HepG2 (cell line): ENCODE data around the gene MAP3K8. TPM values are rescaled to one million over a fixed set of nuclear protein-coding genes. Genes with fewer than 3 reads are reported as not detected.

Experiments
- ATAC-seq: fragments of 200-7000 bp; cut with Tn5 transposase; 3 replicates; pipeline ENCODE4 v1.9.1; 2020; ENCODE audit warnings: mild to moderate bottlenecking, moderate library complexity
- BruUV-seq: library from RNA; stranded (reverse); fragments of 400-500 nt; replicated peaks from 2 replicates; lab custom pipeline; 2021; lab: Mats Ljungman, UMichigan
- CTCF ChIA-PET: fragments of 300-600 bp; formaldehyde crosslinking; extraction: SDS; loops from one replicate; lab custom pipeline; 2021; ENCODE audit warnings: low total read pairs, inconsistent platforms, low intra/inter-chr PET ratio; lab: Yijun Ruan, JAX
- POLR2A ChIA-PET: fragments of 350-600 bp; sonication (Branson Sonifier 250); formaldehyde crosslinking; loops from one replicate; lab custom pipeline; 2020; ENCODE audit warnings: antibody characterized with exemption, inconsistent platforms; lab: Yijun Ruan, JAX
- DNase-seq: peaks from one replicate; pipeline ENCODE4 v3.0.0-alpha.2; 2015; ENCODE audit warnings: low spot score
- FAIRE-seq: peaks from 3 replicates; lab custom pipeline; 2011; peaks lifted over from hg19 to GRCh38; lab: Jason Lieb, UNC
- H2AFZ ChIP-seq: one replicate; pipeline ENCODE4 v1.6.1; 2011; ENCODE audit warnings: low read length, inconsistent platforms
- H3K27ac ChIP-seq: fragments of 300-600 bp; 3 replicates; pipeline ENCODE4 v1.8.0; 2011; ENCODE audit warnings: mixed run types, mild to moderate bottlenecking, mixed read lengths, low read length, inconsistent platforms; ENCODE audit not compliant: insufficient read depth; ENCODE audit errors: extremely low read length
- H3K27me3 ChIP-seq, 2 experiments: fragments of 200-600 bp in 1 of 2; 2 replicates in 1 of 2; 3 replicates in 1 of 2; pipeline versions ENCODE4 v1.6.0 to v1.8.0; 2011; ENCODE audit warnings: low read length in 2 of 2, mild to moderate bottlenecking in 2 of 2, moderate library complexity in 2 of 2, inconsistent platforms in 1 of 2; ENCODE audit not compliant: insufficient read depth in 2 of 2, control insufficient read depth in 1 of 2
- H3K36me3 ChIP-seq, 2 experiments: fragments of 200-600 bp in 1 of 2; replicated peaks in 1 of 2; 2 replicates in 1 of 2; 3 replicates in 1 of 2; pipeline versions ENCODE4 v1.5.1 to v1.8.0; 2011; ENCODE audit warnings: low read length in 2 of 2, inconsistent platforms in 1 of 2; ENCODE audit not compliant: insufficient read depth in 2 of 2, control insufficient read depth in 1 of 2
- H3K4me1 ChIP-seq: 2 replicates; pipeline ENCODE4 v1.5.1; 2012; ENCODE audit warnings: low read length, inconsistent platforms; ENCODE audit not compliant: insufficient read depth
- H3K4me2 ChIP-seq: 2 replicates; pipeline ENCODE4 v1.6.0; 2011; ENCODE audit warnings: low read depth, low read length, inconsistent platforms
- H3K4me3 ChIP-seq, 3 experiments: fragments of 200-600 bp in 1 of 3; sonication (generic), shearing (Covaris generic) in 1 of 3; replicated peaks in 1 of 3; 2 replicates each; pipeline ENCODE4 v1.5.1; 2011 to 2016; ENCODE audit warnings: low read length in 3 of 3, inconsistent platforms in 2 of 3, low read depth in 2 of 3, mild to moderate bottlenecking in 2 of 3, control low read depth in 1 of 3, mixed read lengths in 1 of 3; ENCODE audit not compliant: insufficient read depth in 1 of 3
- H3K79me2 ChIP-seq: one replicate; pipeline ENCODE4 v1.6.1; 2011; ENCODE audit warnings: low read length, inconsistent platforms; ENCODE audit not compliant: insufficient read depth
- H3K9ac ChIP-seq: 2 replicates; pipeline ENCODE4 v1.6.0; 2011; ENCODE audit warnings: mild to moderate bottlenecking, low read depth, low read length, inconsistent platforms; ENCODE audit not compliant: insufficient read depth
- H3K9me3 ChIP-seq: 2 replicates; pipeline ENCODE4 v1.5.1; 2012; ENCODE audit warnings: mild to moderate bottlenecking, low read length
- H4K20me1 ChIP-seq: 2 replicates; pipeline ENCODE4 v1.6.0; 2011; ENCODE audit warnings: inconsistent platforms, mild to moderate bottlenecking, low read length, moderate library complexity; ENCODE audit not compliant: insufficient read depth
- CENPX ChIP-seq: sonication (generic); formaldehyde crosslinking; IDR thresholded peaks from 2 replicates; pipeline ENCODE4 v1.9.0; 2021; ENCODE audit warnings: mild to moderate bottlenecking, missing genetic modification reagents, moderate library complexity
- HDAC1 ChIP-seq: sonication (generic); formaldehyde crosslinking; IDR thresholded peaks from 2 replicates; pipeline ENCODE4 v1.5.1; 2020; ENCODE audit warnings: mild to moderate bottlenecking, missing genetic modification reagents
- HNRNPLL ChIP-seq: fragments of 200-400 bp; formaldehyde crosslinking; IDR thresholded peaks from 2 replicates; pipeline ENCODE4 v1.6.1; 2017; ENCODE audit warnings: mild to moderate bottlenecking, low read depth, low read length; ENCODE audit not compliant: poor library complexity, severe bottlenecking
- IKZF4 ChIP-seq: sonication (generic); formaldehyde crosslinking; IDR thresholded peaks from 2 replicates; pipeline ENCODE4 v1.5.1; 2020; ENCODE audit warnings: borderline replicate concordance, mild to moderate bottlenecking, low read depth, missing genetic modification reagents; ENCODE audit errors: not compliant biosample characterization
- LCORL ChIP-seq, 2 experiments: fragments of 450-650 bp in 1 of 2; sonication (generic) in 1 of 2; formaldehyde crosslinking in 1 of 2; IDR thresholded peaks; 2 replicates each; pipeline versions ENCODE4 v1.5.0 to v1.6.1; 2017 to 2020; ENCODE audit warnings: antibody characterized with exemption in 1 of 2, missing genetic modification reagents in 1 of 2
- ONECUT2 ChIP-seq: sonication (generic); formaldehyde crosslinking; IDR thresholded peaks from 2 replicates; pipeline ENCODE4 v1.4.0; 2020; ENCODE audit warnings: missing genetic modification reagents
- PRDM15 ChIP-seq: sonication (generic); formaldehyde crosslinking; IDR thresholded peaks from 2 replicates; pipeline ENCODE4 v1.4.0; 2020; ENCODE audit warnings: missing genetic modification reagents
- PTBP1 ChIP-seq: fragments of 200-400 bp; formaldehyde crosslinking; IDR thresholded peaks from 2 replicates; pipeline ENCODE4 v1.6.1; 2018; ENCODE audit warnings: low read length, low read depth; ENCODE audit not compliant: poor library complexity, severe bottlenecking
- SALL1 ChIP-seq: sonication (generic); formaldehyde crosslinking; IDR thresholded peaks from 2 replicates; pipeline ENCODE4 v1.8.0; 2022; ENCODE audit warnings: mild to moderate bottlenecking, missing genetic modification reagents
- ZBTB7B ChIP-seq: sonication (generic); formaldehyde crosslinking; IDR thresholded peaks from 2 replicates; pipeline ENCODE4 v1.4.0; 2020; ENCODE audit warnings: missing genetic modification reagents
- ZNF124 ChIP-seq: sonication (generic); formaldehyde crosslinking; IDR thresholded peaks from 2 replicates; pipeline ENCODE4 v1.4.0; 2020; ENCODE audit warnings: missing genetic modification reagents
- ZNF383 ChIP-seq: sonication (generic); formaldehyde crosslinking; IDR thresholded peaks from 2 replicates; pipeline ENCODE4 v1.4.0; 2020; ENCODE audit warnings: missing genetic modification reagents, mild to moderate bottlenecking, borderline replicate concordance
- ZNF557 ChIP-seq: sonication (generic); formaldehyde crosslinking; IDR thresholded peaks from 2 replicates; pipeline ENCODE4 v1.4.0; 2020; ENCODE audit warnings: missing genetic modification reagents
- ZNF720 ChIP-seq: sonication (generic); formaldehyde crosslinking; IDR thresholded peaks from 2 replicates; pipeline ENCODE4 v1.4.0; 2020; ENCODE audit warnings: missing genetic modification reagents
- ZSCAN25 ChIP-seq: sonication (generic); formaldehyde crosslinking; IDR thresholded peaks from 2 replicates; pipeline ENCODE4 v1.8.0; 2022; ENCODE audit warnings: mild to moderate bottlenecking, missing genetic modification reagents
- WGBS: methylation state at CpG from one replicate; pipeline ENCODE4 v1.1.6; 2017; ENCODE audit warnings: low lambda C conversion rate; 5-methylcytosine and 5-hydroxymethylcytosine counted together
- in situ Hi-C: cut with HindIII; loops from 2 replicates; pipeline ENCODE4 v1.10.0; 2017; ENCODE audit warnings: low pct_unique_long_range_greater_than_20kb; ENCODE audit not compliant: extremely low pct_ligation_motif_present
- intact Hi-C: fragments of 100-400 bp; cut with micrococcal nuclease; formaldehyde crosslinking; loops from one replicate; pipeline ENCODE4 v1.10.0; 2022; ENCODE audit not compliant: unreplicated experiment
- polyA plus RNA-seq, 8 experiments: library from polyadenylated mRNA; depleted of rRNA in 3 of 8; stranded (reverse) in 7 of 8; unstranded in 1 of 8; fragments of >200 nt; fragmentation: Illumina TruSeq in 4 of 8; extraction: Trizol in 4 of 8; gene quantifications; 2 replicates each; pipeline versions ENCODE4 v1.2.1 to v1.2.3, GENCODE V29; 2011 to 2016; ENCODE audit warnings: low read depth in 4 of 8, missing spikeins in 1 of 8, mixed read lengths in 1 of 8; ENCODE audit not compliant: insufficient read depth in 1 of 8
- total RNA-seq, 5 experiments: library from RNA; depleted of rRNA; stranded (reverse); fragments of >200 nt; fragmentation: Illumina TruSeq; extraction: Trizol; gene quantifications; 2 replicates each; pipeline ENCODE4 v1.2.3, GENCODE V29; 2016; ENCODE audit warnings: low read depth in 1 of 5
- TF ChIP-seq, protein P1 (sequence below): IDR thresholded peaks from 2 replicates; pipeline ENCODE4 v1.6.1; 2016; ENCODE audit warnings: low read depth, missing genetic modification reagents, missing compliant biosample characterization

The MAP3K8 gene
- total and polyA plus RNA-seq, 2 of the 13 experiments (the other 11 are each of a cell fraction or from before 2014, with no cell fraction given), result 19.3 to 37.9 TPM

- no TSS peak for BruUV-seq
- H3K4me2 ChIP-seq, result peak overlapping the region; percentile 50
- H3K4me3 ChIP-seq, result no peak overlapping the region; a peak in 1 of 6 replicates
- intact Hi-C loops (no loop called here), in situ Hi-C loops (no loop called here)
- 7% methylated on average over 10 of the region's 10 CpGs for WGBS
- H4K20me1 ChIP-seq, result no peaks in the 10 kb centered on the region
- H2AFZ ChIP-seq, result no peak overlapping the region
- DNase-seq (no peak), FAIRE-seq (peak; percentile 15), ATAC-seq (peak; percentile 77)
- CTCF ChIA-PET, result no interaction called here
- H3K9me3 ChIP-seq, result no peaks in the 10 kb centered on the region
- POLR2A ChIA-PET, result no interaction called here
- H3K79me2 ChIP-seq, result no peaks in the 10 kb centered on the region
- H3K9ac ChIP-seq, result no peak overlapping the region
- no peak overlapping the region for H3K27ac ChIP-seq
- no peaks in the 10 kb centered on the region for H3K36me3 ChIP-seq
- peaks cover 48% of the 10 kb centered on the region for H3K4me1 ChIP-seq
- peaks cover 0 to 5% of the 10 kb centered on the region in 2 experiments; a peak in 2 of 5 replicates for H3K27me3 ChIP-seq
- TF ChIP-seq PTBP1 (no peak), HDAC1 (CRISPR knock-in tag) (no peak; the same call in 1 of the 2 replicates), ZNF124 (no peak), PRDM15 (CRISPR knock-in tag) (no peak), ONECUT2 (CRISPR knock-in tag) (no peak), LCORL (IDR thresholded peaks at IDR 0.05) (no peak), LCORL (CRISPR knock-in tag; IDR thresholded peaks at IDR 0.05) (peak; percentile 56; the same call in 1 of the 2 replicates), ZSCAN25 (CRISPR knock-in tag) (no peak), IKZF4 (no peak), SALL1 (CRISPR knock-in tag) (peak; percentile 59), ZNF383 (CRISPR knock-in tag) (no peak), CENPX (CRISPR knock-in tag) (no peak), HNRNPLL (no peak), ZNF557 (no peak), ZBTB7B (CRISPR knock-in tag) (0 out of 2 replicates have a peak, but pooled peaks have one; percentile 33), ZNF720 (CRISPR knock-in tag) (no peak)
- TF ChIP-seq, protein P1, sequence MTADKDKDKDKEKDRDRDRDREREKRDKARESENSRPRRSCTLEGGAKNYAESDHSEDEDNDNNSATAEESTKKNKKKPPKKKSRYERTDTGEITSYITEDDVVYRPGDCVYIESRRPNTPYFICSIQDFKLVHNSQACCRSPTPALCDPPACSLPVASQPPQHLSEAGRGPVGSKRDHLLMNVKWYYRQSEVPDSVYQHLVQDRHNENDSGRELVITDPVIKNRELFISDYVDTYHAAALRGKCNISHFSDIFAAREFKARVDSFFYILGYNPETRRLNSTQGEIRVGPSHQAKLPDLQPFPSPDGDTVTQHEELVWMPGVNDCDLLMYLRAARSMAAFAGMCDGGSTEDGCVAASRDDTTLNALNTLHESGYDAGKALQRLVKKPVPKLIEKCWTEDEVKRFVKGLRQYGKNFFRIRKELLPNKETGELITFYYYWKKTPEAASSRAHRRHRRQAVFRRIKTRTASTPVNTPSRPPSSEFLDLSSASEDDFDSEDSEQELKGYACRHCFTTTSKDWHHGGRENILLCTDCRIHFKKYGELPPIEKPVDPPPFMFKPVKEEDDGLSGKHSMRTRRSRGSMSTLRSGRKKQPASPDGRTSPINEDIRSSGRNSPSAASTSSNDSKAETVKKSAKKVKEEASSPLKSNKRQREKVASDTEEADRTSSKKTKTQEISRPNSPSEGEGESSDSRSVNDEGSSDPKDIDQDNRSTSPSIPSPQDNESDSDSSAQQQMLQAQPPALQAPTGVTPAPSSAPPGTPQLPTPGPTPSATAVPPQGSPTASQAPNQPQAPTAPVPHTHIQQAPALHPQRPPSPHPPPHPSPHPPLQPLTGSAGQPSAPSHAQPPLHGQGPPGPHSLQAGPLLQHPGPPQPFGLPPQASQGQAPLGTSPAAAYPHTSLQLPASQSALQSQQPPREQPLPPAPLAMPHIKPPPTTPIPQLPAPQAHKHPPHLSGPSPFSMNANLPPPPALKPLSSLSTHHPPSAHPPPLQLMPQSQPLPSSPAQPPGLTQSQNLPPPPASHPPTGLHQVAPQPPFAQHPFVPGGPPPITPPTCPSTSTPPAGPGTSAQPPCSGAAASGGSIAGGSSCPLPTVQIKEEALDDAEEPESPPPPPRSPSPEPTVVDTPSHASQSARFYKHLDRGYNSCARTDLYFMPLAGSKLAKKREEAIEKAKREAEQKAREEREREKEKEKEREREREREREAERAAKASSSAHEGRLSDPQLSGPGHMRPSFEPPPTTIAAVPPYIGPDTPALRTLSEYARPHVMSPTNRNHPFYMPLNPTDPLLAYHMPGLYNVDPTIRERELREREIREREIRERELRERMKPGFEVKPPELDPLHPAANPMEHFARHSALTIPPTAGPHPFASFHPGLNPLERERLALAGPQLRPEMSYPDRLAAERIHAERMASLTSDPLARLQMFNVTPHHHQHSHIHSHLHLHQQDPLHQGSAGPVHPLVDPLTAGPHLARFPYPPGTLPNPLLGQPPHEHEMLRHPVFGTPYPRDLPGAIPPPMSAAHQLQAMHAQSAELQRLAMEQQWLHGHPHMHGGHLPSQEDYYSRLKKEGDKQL (CRISPR knock-in tag), result no peak
Observed at GRCh38 chr10:30503700-30504266, 69.8 kb downstream of the MAP3K8 start.
